Measurements from ENCODE around the gene OSBPL9.
"Not testable (repeated sequence)": the region's sequence is repeated elsewhere in the genome, so short reads cannot be mapped to it uniquely, and the experiment has no call there.

OSBPL9 gene

GRCh38 chr1:51607681-51608095 is 9.2 kb upstream of the OSBPL9 start:
- no peak for DNase-seq (ENCODE audit: low read depth)
- no peak overlapping the region for H3K4me3 ChIP-seq (ENCODE audit: low read depth, low read length)
- TF ChIP-seq CTCF (IDR thresholded peaks at IDR 0.05; ENCODE audit: insufficient read depth, low read depth, low read length, missing control alignments) = no peak

GRCh38 chr1:51610104-51610503 is 6.8 kb upstream of the OSBPL9 start:
- DNase-seq (ENCODE audit: low read depth); H3K4me3 ChIP-seq (ENCODE audit: low read depth, low read length): not testable (repeated sequence)

DNA sequence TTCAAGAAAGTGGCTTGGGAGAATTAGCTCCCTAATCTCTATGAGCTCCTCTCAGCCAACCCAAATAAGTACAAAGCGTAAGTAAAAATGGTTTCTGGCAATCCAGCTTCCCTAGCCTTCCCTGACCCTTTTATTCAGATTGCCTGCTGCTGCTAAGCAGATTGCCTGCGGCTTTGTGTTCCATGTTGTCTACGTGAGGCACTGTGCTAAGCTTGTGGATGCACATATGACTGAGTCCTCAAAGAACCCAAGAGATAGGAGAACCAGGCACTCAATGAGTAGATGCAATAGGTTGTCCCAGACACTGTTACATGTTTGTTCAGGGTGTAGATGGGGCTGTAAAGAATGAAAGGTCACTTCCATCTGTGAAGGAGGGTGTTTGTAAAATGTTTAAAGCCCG is 6.3 kb upstream of the OSBPL9 start:
- TF ChIP-seq CTCF (IDR thresholded peaks at IDR 0.05; ENCODE audit: insufficient read depth, low read depth, low read length, missing control alignments) = no peak
- H3K4me3 ChIP-seq (ENCODE audit: low read depth, low read length) = no peak overlapping the region
- DNase-seq (ENCODE audit: low read depth) = no peak

DNA sequence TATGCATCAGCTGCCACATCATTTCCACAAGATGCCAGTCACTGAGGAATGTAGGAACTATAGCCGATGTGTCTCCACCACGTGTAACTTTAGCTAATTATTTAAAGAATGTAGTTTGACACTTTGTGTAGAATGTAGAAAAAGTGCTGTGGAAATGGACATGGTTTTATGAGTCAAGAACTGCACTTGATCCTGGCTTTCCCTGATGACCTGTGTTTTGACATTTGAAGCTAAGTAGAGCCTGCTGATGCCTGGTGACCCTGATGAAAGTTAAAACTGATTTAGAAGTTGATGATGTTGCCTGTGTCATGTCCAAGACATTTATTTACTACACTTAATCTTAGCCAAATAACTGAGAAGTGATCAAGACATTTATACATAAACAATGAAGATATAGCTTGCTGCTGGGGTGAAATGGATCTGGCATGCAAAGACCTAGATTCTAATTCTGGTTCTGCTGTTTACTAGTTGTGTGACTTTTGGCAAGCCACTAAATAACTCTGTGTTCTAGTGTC is 4.4 kb upstream of the OSBPL9 start:
- H3K4me3 ChIP-seq (ENCODE audit: low read depth, low read length) = no peak overlapping the region
- no peak for TF ChIP-seq CTCF (IDR thresholded peaks at IDR 0.05; ENCODE audit: insufficient read depth, low read depth, low read length, missing control alignments)
- no peak for DNase-seq (ENCODE audit: low read depth)

DNA sequence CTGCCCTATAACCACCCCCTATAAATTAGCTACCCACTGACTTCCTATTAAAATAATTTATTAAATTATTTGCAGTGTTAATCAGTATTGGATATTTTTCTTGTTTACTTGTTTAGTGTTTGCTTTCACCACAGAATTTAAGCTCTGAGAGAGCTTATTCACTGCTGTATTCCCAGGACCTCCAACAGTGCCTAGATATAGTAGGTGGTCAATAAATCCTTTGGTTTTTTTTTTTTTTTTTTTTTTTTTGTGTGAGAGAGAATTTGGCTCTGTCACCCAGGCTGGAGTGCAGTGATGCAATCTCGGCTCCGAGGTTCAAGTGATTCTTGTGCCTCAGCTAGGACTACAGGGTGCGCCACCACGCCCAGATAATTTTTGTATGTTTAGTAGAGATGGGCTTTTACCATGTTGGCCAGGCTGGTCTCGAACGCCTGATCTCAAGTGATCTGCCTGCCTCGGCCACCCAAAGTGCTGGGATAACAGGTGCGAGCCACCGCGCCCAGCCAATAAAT is 1.1 kb upstream of the OSBPL9 start:
- TF ChIP-seq CTCF (IDR thresholded peaks at IDR 0.05; ENCODE audit: insufficient read depth, low read depth, low read length, missing control alignments) = no peak
- no peak for DNase-seq (ENCODE audit: low read depth)
- H3K4me3 ChIP-seq (ENCODE audit: low read depth, low read length) = no peak overlapping the region

DNA sequence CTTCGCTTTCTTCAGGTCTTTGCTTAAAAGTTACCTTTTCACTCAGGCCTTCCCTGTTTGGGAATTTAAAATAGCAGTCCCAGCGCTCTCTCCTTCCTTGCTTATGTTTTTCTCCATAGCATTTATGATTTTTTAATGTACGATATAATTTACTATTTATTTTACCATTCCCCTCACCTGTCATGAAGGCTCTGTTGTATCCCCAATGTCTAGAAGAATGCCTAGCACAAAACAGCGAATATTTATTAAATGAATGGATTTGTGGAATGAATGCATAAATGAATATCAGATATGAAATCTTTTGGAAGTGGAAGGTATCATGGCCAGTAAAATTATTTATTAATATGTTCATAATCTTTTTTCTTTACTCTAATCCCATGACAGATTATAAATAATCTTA is 402 bp upstream of the OSBPL9 start:
- DNase-seq (ENCODE audit: low read depth) = no peak
- peak overlapping the region; percentile 99 for H3K4me3 ChIP-seq (ENCODE audit: low read depth, low read length)
- no peak for TF ChIP-seq CTCF (IDR thresholded peaks at IDR 0.05; ENCODE audit: insufficient read depth, low read depth, low read length, missing control alignments)

DNA sequence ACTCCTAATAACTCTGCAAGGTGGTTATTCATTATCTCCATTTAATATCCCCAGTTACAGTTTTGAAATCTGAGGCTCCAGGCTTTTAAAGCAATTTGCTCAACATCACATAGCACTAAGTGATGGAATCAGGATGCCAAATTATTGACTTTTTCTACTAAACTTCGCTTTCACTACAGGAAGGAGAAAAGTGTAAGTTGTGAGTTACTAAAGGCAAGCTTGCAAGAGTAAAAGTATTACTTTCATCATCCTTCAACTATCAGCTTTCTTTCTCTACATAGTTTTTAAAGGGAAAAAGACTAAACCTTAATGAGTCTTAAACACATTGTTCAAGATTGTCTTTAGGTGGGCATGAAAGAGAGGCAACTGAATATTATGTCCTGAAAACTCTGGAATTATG is 1.8 kb downstream of the OSBPL9 start:
- no peak overlapping the region for H3K4me3 ChIP-seq (ENCODE audit: low read depth, low read length)

More for the DNA sequence above, 1.8 kb downstream of the OSBPL9 start:
- no peak for DNase-seq (ENCODE audit: low read depth)
- TF ChIP-seq CTCF (IDR thresholded peaks at IDR 0.05; ENCODE audit: insufficient read depth, low read depth, low read length, missing control alignments) = no peak
